OCI-M2 (cell line): ENCODE measurements around the gene FAM180B.
"Not testable (repeated sequence)": the region's sequence is repeated elsewhere in the genome, so short reads cannot be mapped to it uniquely, and the experiment has no call there.

Experiments used
- DNase-seq: peaks from one replicate; lab custom pipeline; 2025; ENCODE audit not compliant: unreplicated experiment; lab: John Stamatoyannopoulos, UW

FAM180B gene

DNA sequence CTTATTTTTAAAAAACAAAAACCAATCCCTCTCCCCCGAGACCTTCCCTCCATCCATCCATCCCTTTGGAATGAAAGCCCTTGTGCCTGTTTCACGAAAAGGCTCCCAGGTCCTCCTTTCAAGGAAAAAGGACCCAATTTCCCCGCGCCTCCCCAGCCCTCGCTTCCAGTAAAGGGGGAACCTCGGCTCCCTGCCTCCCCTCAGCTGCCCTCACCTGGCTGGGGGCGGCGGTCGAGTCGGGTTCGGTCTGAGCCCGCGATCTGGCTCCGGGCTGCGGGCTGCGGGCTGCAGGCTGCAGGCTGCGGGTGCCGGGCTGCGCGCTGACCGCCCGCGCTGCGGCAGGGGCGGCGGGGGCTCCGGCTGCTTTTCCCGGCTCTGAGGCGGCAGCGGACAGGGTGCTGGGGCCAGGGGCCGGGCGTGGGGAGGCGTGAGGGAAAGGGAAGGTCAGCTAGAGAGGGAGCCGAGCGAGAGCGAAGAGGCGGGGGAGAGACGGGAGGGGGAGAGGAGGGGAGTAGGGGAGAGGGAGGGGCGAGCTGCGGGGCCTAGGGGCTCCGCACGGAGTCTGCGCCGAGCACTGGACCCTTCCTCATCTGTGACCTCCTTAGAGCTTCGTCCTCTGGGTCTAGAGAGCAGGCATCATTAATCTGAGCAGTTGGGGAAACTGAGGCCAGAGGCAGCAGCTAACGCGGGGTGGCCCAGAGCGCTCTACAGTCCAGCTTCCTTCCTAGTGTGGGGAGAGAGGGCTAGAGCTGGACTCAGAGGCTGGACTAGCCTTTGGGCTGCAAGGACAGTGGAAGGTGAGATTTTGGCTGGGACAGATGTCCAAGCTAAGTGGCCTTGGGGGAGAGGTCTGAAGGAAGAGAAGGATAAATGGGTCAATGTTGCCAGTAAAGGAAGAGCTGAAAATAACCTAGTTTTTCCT lies 7.7 kb downstream of the FAM180B start, which contains the start of gene C1QTNF4:
C1QTNF4 (minus strand) TSS at position 478 of the 922 bp plus-strand sequence. CDS start 3,601 bp downstream, outside the sequence.
- no peak for DNase-seq

DNA sequence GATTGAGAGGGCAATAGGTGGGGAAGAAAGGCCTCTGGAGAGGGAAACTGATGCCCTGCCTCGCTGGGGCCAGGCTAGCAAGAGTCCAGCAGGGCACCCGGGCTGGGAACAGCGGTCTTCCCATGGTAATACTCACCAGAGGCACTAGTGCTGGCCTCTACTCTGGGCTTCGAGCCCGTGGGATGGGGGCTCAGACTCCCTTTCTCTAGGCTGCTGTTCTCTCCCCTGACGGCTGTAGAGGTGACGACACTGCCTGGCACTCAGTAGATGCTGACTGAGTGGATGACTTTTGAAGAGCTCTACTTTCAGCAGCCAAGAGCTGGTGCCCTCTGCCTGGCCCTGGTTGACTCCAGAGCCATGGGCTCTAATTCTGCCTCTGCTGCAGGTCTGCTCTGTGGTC lies 8.6 kb downstream of the FAM180B start:
- DNase-seq: no peak

DNA sequence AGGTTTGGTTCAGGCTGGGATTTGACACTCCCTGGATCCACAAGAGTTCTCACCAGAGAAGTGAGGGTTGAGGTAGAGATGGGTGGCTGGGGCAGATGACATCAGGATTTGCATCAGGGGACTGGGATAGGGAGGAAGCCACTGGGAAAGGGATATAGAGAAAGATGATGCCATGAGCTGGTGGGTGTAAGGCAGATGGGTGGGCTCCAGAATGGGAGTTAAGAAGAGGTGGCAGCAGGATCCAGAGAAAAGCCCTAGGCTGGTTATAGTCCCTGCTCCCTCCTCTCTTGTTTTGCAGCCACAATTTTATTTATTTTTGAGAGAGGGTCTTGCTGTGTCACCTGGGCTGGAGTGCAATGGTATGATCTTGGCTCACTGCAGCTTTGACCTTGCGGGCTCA lies 9.5 kb downstream of the FAM180B start:
- no peak for DNase-seq

DNA sequence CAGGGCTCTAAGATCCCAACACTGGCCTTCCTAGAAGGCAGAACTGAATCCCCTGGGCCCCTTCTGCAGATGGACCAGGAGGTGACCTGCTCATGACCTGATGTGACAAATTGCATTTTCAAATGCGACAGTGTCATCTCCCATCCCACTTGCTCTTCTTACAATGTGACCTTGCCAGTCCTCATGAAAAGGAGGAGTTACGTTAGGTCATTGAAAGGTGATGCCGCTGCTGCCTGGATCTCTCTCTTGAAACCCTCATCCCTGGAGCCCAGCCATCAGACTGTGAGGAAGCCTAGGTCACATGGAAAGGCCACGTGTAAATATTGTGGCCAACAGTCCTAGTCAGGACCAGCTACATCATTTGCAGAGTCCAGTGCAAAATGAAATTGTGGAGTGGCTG lies 13.4 kb downstream of the FAM180B start:
- DNase-seq: no peak

DNA sequence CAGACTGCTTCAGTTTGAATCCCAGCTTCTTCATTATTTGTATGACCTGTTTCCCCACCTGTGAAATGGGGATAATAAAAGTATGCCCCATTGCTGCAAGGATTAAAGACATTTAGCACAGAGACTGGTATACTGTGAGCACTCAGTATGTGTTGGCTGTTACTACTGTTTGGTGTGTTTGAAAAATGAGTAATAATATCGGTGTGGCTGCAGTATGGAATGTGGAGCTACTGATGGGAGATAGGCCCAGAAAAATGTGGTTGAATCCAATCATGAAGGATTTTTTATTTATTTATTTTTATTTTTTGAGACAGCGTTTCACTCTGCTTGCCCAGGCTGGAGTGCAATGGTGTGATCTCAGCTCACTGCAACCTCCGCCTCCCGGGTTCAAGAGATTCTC lies 16.8 kb downstream of the FAM180B start:
- DNase-seq: no peak

DNA sequence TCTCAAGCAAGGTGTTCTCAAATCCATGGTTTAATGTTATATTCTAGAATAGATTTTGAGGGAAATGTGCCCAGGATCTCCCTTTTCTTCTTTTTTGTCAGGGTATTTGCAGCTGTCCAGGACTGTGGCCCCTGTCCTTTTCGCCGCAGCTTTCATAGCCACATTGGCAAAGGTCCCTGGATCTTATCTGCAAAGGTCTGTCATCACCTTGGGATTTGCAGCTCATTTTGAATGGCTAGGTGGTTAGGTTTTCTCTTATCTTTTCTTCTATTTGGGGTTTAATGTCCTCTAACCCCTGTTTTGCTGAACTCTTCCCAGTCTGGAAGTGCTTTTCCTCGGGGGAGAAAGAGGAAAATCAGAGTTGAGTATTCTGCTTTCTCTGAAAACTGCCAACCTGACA lies 19.4 kb downstream of the FAM180B start:
- no peak for DNase-seq

DNA sequence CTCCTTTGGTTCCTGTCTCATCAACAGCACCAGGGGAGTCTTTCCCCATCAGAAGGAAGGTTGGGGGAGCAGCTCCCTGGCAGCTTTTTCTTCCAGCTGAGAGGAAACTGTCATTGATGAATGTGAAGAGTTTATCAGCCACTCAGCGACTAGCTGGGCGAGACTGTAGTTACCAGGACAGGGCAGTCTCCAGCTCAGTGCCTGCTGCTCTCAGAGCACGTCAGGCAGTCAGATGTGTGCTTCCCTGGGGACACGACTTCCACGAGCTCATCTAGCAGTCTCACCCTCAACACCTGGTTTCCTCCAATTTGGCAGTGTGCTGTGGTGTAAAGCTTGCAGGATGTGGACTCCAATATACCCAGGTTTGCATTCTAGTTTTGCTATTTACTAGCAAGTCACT lies 20.3 kb downstream of the FAM180B start:
- DNase-seq: no peak

DNA sequence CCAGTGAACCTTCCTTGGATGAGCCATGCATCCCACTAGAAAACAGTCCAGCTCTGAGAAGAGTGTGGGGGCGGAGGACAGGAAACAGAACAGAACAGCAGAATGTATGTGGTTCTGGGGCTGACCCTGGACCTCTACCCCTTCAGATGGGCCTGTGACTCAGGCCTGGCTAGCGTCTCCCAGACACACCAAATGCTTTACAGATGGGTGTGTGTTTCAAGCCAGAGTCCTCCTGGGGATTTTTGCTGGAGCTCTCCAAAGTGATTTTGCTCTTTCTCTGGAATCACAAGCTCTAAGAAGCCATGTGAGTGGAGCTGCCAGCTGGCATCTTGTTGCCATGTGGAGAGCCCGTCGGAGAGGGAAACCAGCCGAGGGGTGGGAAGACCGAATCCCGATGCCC lies 20.9 kb downstream of the FAM180B start:
- DNase-seq: no peak

DNA sequence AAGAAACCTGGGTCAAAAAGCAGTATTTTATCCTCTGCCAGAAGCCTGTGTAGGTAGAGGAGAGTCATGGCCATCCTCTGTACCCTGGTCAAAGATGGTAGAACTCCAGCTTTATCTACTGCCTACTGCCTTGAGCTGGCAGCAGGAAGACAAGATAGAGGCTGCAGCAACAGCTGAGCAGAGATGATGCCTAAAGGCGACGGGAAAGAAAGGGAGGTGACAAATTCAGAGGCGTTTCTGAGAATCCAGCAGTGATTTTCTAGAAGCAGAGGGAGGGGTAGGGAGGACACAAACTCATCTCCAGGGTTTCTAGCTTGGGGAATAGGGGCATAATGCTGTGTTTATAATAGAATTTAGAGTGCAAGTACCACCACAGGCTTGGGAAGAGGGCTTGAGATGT lies 23.2 kb downstream of the FAM180B start:
- DNase-seq: no peak

DNA sequence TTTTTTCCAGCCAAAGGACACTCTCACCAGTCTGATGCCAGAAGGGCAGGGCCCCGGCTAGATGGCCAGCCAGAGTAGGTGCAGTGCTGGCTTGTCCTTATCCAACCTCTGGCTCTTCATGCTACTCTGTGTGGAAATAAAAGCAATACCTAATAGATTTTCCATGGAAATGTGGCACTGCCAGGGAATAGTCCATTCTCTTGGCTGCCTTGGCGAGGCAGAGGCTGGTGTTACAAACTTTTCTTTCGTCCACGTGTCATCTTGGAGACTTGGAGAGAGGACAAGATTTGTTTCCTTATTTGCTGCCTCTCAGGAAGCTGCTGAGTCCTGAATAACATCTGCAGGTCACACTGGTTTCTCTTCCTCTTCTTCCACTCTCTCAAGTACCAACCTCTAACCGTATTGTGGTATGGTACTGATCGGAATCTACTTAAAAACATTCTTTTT lies 24.9 kb downstream of the FAM180B start:
- DNase-seq: no peak

DNA sequence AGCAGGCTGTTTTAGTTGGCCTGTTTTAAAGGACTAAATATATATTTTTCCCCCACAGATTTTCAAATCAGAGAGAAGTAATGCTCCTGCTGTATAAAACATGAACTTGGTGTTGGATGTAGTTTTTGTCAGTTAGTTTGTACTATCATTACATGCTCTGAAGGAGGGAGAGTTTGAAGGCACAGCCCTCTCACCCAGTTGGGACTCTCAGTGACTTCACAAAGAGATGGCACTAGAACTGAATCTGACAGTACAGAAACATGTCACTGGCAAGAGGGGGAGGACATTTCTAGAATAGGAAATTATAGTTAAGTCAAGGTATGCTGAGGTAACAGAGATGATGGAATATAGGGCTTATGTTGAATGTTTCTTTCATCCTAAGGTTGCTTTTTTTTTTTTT lies 28.8 kb downstream of the FAM180B start:
- DNase-seq: no peak

DNA sequence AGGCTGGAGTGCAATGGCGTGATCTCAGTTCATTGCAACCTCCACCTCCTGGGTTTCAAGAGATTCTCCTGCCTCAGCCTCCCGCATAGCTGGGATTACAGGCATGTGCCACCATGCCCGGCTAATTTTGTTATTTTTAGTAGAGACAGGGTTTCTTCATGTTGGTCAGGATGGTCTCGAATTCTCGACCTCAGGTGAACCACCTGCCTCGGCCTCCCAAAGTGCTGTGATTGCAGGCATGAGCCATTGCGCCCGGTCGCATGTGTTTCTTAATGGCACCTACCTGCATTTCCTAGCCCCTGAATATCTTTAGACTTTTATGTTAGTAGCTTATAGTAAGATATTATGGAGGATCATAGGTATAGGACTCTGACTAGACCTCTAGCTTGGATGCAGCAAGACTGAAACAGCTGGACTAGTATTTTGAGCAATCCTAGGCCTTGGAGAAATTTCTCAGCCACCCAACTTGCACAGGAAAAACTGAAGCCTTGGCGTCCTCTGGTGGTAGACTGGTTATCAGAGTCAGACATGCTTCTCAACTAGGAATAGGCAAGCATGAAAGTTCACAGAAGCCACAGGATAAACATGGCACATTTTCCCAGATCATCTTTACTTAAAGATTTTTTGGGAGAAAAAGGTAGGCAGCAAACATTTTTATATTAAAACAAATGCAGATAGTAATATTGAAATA lies 30.4 kb downstream of the FAM180B start:
- no peak for DNase-seq

DNA sequence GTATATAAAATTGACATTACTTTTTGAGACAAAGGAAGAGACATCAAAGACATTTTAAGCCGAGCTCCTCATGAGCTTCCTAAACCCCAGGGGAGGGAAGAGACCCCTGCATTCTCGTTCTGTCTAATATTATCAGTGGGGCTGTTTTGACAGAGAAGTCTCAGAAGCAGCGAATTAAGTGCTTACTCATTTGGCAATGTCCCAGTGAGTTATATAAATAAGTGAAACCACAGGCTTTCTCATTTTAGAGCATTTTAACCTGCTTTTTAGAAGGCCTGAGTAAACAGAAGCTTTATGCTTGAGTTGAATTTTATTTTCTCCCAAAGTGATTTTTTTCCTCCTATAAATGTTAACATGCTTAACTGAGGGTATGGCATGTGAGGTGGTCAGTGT lies 30.9 kb downstream of the FAM180B start:
- DNase-seq: no peak

DNA sequence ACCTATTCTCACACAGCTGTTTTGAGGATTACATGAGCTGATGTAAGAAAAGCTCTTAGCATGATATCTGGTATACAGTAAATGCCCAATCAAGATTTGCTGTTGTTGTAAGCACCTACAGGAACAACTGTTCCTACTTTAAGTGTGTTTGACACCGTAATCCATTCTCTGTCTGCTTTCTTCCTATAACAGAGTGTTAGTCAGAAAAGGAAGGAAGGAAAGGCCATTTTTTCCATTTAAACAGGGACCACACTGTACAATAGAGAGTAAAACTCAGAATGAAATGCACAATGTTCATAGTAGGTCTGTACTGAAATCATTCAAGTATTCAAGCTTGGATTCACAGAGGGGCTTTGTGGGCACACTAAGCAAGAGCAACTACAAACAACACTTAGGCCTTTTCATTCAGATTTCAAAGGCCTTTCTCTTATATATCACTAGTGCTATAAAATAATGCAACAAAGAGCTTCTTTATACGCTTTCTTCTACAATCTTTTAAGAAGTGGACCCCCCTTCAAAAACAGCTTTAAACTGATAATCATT lies 34.4 kb downstream of the FAM180B start:
- DNase-seq: no peak

DNA sequence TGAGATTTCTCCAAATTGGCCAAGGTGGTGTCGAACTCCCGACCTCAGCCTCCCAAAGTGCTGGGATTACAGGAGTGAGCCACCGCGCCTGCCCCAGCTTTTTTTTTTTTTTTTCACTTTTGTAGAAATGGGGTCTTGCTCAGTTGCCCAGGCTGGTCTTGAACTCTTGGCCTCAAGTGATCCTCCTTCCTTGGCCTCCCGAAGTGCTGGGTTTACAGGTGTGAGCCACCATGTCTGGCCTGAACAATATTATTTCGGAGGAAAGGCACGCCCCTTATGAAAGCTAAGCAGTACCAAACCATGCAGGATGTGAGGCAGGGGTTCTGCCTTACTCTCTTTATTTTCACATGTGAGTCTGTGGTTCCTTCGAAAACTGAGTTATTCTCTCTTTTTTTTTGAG lies 39.8 kb downstream of the FAM180B start:
- DNase-seq: no peak

DNA sequence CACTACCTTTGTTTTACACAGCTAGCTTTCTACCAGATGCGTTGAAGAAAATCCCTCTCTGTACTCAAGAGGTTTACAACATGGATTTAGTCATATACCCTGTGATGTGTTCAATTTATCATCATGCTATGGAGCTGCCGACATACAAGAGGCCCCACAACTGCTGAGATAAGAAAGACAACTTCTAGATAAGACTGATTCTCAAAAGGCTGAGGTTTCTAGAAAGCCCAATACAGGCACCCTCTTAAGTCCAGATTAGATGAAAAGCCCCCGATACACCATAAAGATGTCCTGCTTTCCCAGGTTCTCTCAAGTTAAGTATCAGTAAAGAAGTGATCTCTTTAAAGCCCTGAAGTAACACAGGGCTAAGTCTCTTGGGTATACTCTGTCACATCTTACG lies 41.5 kb downstream of the FAM180B start:
- no peak for DNase-seq

DNA sequence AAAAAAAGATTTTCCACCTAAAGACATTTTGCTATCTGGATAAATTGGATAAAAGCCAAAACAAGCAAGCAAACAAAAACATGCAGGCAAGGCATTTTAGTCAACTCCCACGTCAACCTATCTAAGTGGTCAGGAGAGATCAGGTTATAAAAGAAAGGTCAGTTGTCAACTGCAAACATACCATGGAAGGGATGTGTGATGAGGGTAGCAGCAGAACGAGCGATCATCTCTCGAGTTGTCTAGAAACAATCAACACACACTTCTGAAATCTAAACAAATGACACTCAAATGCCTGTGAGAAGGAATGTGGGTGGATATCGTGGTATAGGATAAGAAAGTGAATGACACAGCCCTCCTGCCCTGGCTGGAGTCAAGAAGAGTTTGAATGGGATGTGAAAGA lies 45.0 kb downstream of the FAM180B start:
- DNase-seq: no peak

DNA sequence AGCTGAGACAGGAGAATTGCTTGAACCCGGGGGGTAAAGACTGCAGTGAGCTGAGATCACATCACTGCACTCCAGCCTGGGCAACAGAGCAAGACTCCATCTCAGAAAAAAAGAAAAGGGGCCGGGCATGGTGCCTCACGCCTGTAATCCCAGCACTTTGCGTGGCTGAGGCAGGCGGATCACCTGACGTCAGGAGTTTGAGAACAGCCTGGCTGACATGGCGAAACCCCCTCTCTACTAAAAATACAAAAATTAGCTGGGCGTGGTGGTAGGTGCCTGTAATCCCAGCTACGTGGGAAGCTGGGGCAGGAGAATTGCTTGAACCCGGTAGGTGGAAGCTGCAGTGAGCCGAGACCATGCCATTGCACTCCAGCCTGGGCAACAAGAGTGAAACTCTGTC lies 49.9 kb downstream of the FAM180B start:
- DNase-seq: not testable (repeated sequence)
